ENCODE measurements around the gene DIAPH2. TPM values are rescaled to one million over a fixed set of nuclear protein-coding genes. Genes with fewer than 3 reads are reported as not detected.

Gene DIAPH2
- total RNA-seq, 1 donor from 2014 or later = 32.9 TPM

DNA sequence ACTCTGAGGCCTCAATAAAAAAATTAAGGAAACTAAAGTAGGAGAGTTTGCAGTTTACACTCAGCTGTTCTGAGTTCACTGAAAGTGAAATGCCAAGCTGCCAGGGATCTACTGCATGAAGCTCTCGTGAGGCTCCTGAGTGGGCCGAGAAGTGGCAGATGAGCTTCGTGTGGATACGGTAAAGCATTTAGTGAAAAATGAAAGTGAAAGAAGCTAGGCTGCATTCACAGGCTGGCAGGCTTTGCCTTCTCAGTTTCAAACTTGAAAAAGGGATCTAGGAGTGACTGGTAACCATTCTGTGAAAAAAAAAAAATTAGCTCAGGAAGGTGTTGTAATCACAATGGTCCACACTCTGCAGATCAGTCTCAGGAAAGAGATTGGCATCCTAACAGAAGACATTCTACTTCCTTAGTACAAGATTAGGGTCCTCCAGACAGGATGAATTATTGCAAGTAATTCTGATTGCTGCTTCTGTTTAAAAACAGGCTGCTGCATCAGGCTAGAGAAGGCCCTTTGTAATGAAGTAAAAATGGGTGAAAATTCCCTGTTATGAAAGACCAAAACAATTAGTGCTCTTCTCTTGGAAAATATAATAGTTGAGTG, 879.0 kb downstream of the DIAPH2 start:
- H3K27me3 ChIP-seq = no peaks in the 10 kb centered on the region
- H3K4me3 ChIP-seq = peak overlapping the region; percentile 31
- no peaks in the 10 kb centered on the region for H3K9me3 ChIP-seq
- ATAC-seq (peak; percentile 95), DNase-seq (no peak)
- TF ChIP-seq, protein P1, sequence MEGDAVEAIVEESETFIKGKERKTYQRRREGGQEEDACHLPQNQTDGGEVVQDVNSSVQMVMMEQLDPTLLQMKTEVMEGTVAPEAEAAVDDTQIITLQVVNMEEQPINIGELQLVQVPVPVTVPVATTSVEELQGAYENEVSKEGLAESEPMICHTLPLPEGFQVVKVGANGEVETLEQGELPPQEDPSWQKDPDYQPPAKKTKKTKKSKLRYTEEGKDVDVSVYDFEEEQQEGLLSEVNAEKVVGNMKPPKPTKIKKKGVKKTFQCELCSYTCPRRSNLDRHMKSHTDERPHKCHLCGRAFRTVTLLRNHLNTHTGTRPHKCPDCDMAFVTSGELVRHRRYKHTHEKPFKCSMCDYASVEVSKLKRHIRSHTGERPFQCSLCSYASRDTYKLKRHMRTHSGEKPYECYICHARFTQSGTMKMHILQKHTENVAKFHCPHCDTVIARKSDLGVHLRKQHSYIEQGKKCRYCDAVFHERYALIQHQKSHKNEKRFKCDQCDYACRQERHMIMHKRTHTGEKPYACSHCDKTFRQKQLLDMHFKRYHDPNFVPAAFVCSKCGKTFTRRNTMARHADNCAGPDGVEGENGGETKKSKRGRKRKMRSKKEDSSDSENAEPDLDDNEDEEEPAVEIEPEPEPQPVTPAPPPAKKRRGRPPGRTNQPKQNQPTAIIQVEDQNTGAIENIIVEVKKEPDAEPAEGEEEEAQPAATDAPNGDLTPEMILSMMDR (IDR thresholded peaks at IDR 0.05) = no peak
- peak overlapping the region; percentile 70 for H3K27ac ChIP-seq
- no peaks in the 10 kb centered on the region for H3K4me1 ChIP-seq
- intact Hi-C loops (cut with DNase I) = no loop called here
- H3K36me3 ChIP-seq = no peaks in the 10 kb centered on the region

DNA sequence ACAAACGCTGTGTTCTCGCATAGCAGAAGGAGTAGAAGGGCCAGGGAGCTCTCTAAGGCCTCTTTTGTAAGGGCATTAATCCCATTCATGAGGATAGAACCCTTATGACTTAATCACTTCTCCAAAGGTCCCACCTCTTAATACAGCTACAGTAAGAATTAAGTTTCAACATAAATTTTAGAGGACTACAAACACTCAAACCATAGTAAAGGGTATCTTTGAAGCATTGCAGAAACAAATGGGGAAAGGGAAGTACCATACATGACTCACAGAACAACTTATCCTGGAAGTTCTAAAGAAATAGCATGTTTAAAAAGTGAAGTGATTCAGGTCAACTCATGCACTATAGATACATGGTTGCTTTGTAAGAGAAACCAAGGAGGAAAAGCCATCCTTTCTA, 879.9 kb downstream of the DIAPH2 start:
- Histone ChIP-seq H3K36me3 (no peaks in the 10 kb centered on the region), H3K27ac (no peak overlapping the region), H3K4me1 (no peaks in the 10 kb centered on the region), H3K9me3 (no peaks in the 10 kb centered on the region), H3K27me3 (no peaks in the 10 kb centered on the region), H3K4me3 (no peak overlapping the region)
- intact Hi-C loops (cut with DNase I) = no loop called here
- ATAC-seq (peak; percentile 34), DNase-seq (no peak)
- TF ChIP-seq, protein P1 (IDR thresholded peaks at IDR 0.05) = no peak

DNA sequence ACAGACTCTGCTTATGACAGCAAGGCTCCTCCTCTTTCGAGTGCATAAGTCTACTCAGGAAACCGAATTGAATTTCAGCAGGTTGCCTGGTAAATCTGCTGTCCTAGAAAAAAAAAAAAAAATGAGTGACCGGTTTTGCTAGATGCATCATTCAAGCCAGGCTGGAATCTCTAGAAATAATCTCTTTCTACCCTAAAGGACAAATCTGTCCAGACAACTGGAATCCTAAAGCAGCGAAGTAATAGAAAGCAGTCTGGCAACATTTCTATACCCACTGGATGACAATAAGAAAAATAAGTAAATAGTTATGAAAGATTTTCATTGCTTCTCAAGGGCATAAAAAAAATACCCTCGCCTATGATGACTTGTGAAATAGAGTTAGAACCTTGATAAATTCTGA, 902.5 kb downstream of the DIAPH2 start:
- DNase-seq = no peak
- no peak overlapping the region for H3K27ac ChIP-seq
- no peaks in the 10 kb centered on the region for H3K9me3 ChIP-seq
- no peaks in the 10 kb centered on the region for H3K4me1 ChIP-seq
- intact Hi-C loops (cut with DNase I) = no loop called here
- ATAC-seq = no peak
- H3K36me3 ChIP-seq = no peaks in the 10 kb centered on the region
- TF ChIP-seq, protein P1 (IDR thresholded peaks at IDR 0.05) = no peak
- H3K4me3 ChIP-seq = no peak overlapping the region
- no peaks in the 10 kb centered on the region for H3K27me3 ChIP-seq

- TF ChIP-seq, protein P1 (IDR thresholded peaks at IDR 0.05) = no peak
- Histone ChIP-seq H3K36me3 (no peaks in the 10 kb centered on the region), H3K27ac (no peak overlapping the region), H3K9me3 (no peaks in the 10 kb centered on the region), H3K4me1 (no peaks in the 10 kb centered on the region), H3K27me3 (no peaks in the 10 kb centered on the region), H3K4me3 (no peak overlapping the region)
- ATAC-seq (no peak), DNase-seq (no peak)
- intact Hi-C loops (cut with DNase I) = no loop called here
These were observed 910.1 kb downstream of the DIAPH2 start for GRCh38 chrX:97594646-97595224.

DNA sequence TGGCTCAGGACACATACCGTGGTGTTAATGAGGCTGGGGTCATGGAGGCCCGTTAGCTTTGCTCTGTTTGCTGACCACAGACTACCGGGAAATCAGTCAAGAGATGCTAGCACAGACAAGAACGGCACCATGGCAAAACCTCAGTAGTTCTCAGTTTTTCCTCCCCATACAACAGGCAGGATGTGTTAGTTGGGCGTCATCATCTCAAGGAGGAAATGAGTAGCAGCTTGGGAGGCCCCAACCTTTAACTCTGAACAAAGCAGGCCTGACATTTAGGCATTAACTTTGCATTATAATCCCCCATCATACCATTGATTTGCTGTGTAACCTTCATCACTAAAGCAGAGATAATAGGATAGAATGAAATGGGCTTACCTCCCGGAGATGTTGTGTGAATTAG, 913.3 kb downstream of the DIAPH2 start:
- DNase-seq = no peak
- ATAC-seq = no peak
- TF ChIP-seq, protein P1 (IDR thresholded peaks at IDR 0.05) = no peak

More for the DNA sequence above, 913.3 kb downstream of the DIAPH2 start:
- H3K4me3 ChIP-seq = no peak overlapping the region
- no peaks in the 10 kb centered on the region for H3K36me3 ChIP-seq
- H3K27me3 ChIP-seq = no peaks in the 10 kb centered on the region
- H3K4me1 ChIP-seq = no peaks in the 10 kb centered on the region
- H3K27ac ChIP-seq = no peak overlapping the region
- no peaks in the 10 kb centered on the region for H3K9me3 ChIP-seq
- intact Hi-C loops (cut with DNase I) = no loop called here
